Esophagus mucosa (tissue), 1 donor: ENCODE results near the gene PHKG1. TPM values are rescaled to one million over a fixed set of nuclear protein-coding genes. Genes with fewer than 3 reads are reported as not detected.
"Not testable (repeated sequence)": the region's sequence is repeated elsewhere in the genome, so short reads cannot be mapped to it uniquely, and the experiment has no call there.

ENCODE experiments used
- ATAC-seq: fragments of 200-7000 bp; cut with Tn5 transposase; one replicate; pipeline ENCODE4 v1.9.1; 2020
- total RNA-seq: library from RNA; stranded (reverse); gene quantifications from one replicate; pipeline ENCODE4 v1.2.4, GENCODE V29; 2023
- donor health status: DM: yes; HTN: yes; CAD: no.

PHKG1 gene
- total RNA-seq, result 0.88 TPM

DNA sequence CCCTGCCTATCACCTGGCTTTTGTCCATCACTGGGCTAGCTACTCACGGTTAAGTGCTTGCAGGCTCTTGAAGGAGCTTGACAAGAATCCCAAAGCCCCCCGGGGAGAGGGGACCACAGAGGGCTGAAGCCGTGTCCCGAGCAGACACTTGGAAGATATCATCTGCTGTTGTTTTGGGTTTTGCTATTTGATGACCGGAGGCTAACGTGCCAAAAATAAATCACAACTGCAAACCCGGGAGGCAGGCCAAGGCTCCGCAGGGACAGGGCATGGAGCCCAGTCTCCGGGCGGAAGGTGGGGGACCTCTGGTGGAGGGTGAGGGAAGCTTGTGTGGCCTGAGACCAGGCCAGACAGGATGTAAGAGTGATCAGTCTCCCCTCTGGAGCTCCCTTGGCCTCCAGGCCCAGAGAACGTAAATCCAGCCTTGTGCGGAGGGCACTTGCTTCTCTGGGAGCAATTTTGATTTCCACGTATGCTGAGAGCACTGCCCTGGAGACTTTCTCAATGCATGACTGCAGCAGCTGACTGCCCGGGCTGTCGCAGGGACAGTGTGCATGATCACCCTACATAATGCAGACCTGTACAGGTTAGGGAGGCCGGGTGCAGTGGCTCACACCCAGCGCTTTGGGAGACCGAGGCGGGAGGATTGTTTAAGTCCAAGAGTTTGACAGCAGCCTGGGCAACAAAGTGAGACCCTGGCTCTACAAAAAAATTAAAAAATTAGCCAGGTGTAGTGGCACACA, at the start of gene PHKG1:
TSS of gene PHKG1 (minus strand) at position 164 of the 743 bp plus-strand sequence. CDS start 4,011 bp downstream, outside the sequence.
- peak; percentile 88 for ATAC-seq

GRCh38 chr7:56131062-56131461, 38.3 kb upstream of the PHKG1 start:
- not testable (repeated sequence) for ATAC-seq

- no peak for ATAC-seq
These were observed 34.7 kb upstream of the PHKG1 start for GRCh38 chr7:56127241-56127975.

- ATAC-seq, result no peak
These were observed 33.1 kb upstream of the PHKG1 start for GRCh38 chr7:56125831-56126230.

DNA sequence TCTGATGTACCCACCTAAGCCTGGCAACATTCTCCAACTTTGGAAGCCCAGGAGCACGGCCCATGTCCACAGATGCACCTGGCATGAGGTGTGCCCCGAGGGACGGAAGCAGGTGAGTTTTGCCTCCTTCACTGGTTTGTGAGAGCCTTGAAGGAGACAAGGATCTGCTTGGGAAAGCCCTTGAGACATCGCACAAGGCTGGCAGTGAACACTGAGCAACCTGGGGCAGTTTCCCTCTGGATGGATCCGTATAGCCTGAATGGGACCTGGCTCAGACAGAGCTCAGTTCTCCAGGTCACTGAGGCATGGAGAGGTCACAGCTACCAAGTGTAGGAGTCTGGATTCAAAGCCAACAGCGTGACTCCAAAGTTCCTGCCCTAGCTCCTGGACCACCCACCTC, 32.2 kb upstream of the PHKG1 start:
- no peak for ATAC-seq

DNA sequence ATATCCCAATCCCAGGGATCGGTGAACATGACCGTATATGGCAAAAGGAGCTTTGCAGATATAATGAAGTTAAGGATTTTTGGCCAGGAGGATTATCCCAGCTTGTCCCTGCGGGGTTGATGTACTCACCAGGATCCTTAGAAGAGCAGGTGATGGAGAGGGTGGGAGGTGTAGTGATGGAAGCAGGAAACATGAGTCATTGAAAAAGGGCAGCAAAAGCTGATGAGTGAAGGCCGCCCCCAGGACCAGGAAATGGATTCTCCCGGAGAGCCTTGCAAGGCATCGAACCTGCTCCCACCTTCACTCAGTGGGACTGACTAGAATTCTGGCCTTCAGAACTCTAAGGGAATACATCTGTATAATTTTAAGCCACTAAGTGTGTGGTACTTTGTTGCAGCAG, 28.7 kb upstream of the PHKG1 start:
- ATAC-seq, result no peak

DNA sequence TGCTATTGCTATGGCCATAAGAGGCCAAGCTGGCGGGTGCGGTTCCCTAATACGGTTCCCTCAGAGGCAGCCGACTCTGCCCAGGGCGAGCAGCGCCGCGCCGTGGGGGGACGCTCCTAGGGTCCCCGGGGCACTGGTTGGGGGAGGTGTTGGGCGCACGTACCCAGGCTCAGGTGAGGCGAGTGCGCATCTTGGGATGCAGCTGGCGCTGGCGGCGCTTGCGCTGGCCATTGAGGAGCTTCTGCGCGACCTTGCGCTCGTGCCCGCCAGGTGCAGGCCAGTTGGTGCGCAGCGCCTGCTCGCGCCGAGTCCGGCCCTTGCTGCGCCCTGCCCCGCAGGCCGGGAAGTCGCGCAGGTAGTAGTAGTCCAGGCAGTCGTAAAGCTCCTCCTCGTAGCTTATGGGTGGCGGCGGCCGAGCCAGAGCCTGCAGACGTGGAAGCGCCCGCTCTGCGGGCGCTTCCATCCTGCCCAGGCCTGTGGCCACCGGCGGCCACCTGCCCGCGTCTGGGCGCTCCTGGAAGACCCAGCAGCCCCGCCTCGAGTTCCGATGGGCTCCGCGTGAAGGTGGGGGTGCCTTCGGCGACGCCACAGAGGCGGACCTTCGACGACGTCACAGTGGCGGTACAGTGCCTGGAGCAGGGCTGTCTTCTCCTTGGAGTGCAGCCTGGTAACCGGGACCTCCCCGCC, 23.2 kb upstream of the PHKG1 start, which contains the start of gene NUPR2:
TSS of gene NUPR2 (minus strand) at position 566 of the 687 bp plus-strand sequence. CDS start at position 463, 103 bp downstream.
- ATAC-seq, result peak; percentile 75

DNA sequence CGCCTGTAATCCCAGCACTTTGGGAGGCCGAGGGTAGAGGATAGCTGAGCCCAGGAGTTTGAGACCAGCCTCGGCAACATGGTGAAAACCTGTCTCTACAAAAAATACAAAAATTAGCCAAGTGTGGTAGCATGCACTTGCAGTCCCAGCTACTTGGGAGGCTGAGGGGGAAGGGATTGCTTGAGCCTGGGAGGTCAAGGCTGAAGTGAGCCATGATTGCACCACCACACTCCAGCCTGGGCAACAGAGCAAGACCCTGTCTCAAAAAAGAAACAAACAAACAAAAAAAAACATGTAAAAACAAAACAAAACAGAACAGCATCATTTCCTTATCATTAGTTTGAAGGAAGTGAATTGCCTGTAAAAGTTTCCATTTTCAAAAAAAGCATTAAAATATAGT, 19.5 kb upstream of the PHKG1 start:
- ATAC-seq, result not testable (repeated sequence)

- peak; percentile 30 for ATAC-seq
These were observed 17.9 kb upstream of the PHKG1 start for GRCh38 chr7:56110611-56111010.

GRCh38 chr7:56107954-56108258, 15.2 kb upstream of the PHKG1 start:
- ATAC-seq, result no peak

GRCh38 chr7:56106108-56107073, 13.6 kb upstream of the PHKG1 start, which contains the start of gene CHCHD2:
CHCHD2 (minus strand) TSS chr7:56106476; CDS start chr7:56106413, 63 bp downstream.
- peak; percentile 100 for ATAC-seq

GRCh38 chr7:56105508-56105907, 12.8 kb upstream of the PHKG1 start:
- ATAC-seq, result peak; percentile 74

DNA sequence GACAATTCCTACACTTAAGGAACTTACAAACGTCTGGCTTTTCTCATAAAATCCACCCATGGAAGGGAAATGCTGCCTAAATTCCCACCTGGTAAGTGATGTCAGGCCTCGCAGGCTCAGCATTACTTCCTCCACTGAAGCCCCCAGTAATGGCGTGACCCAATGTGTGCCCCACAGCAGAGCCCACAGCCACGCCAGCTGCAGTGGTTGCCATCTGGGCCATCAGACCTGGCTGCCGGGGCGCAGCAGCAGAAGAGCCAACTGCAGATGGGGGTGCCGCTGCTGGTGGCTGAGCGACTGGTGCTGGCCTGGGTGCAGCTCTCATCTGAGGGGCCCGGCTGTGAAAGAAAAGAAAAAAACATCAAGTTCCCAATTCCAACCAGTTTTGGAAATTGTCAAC, 11.4 kb upstream of the PHKG1 start:
- not testable (repeated sequence) for ATAC-seq

DNA sequence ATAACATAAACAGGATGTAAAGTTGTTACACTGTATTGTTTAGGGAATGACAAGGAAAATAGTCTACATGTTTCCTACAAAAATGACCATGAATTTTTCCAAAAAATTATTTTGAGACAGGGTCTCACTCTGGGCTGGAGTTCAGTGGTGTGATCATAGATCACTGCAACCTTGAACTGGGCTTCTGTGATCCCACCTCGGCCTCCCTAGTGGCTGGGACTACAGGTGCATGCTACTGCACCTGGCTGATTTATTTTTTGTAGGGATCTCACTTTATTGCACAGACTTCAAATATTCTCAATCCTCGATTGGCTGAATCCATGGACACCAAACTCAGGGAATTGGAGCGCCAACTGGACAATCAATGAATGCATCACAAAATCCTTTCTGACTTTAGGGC, 6.9 kb upstream of the PHKG1 start:
- no peak for ATAC-seq

- not testable (repeated sequence) for ATAC-seq
These were observed 5.6 kb upstream of the PHKG1 start for GRCh38 chr7:56098187-56099008.

- ATAC-seq, result peak; percentile 29
These were observed 4.9 kb upstream of the PHKG1 start for GRCh38 chr7:56097700-56098099.

DNA sequence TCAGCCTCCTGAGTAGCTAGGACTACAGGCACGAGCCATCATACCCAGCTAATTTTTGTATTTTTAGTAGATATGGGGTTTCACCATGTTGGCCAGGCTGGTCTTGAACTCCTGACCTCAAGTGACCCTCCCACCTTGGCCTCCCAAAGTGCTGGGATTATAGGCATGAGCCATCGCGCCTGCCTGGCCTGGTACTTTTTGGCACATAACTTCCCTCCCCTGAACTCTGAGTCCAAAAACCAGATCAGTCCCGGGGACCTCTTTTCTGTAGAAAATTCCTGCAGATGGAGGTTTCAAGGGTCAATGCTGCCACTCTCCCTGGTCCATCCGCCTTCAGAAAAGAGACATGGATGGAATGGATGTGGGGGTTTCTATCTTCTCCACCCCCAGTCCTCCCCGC, 364 bp downstream of the PHKG1 start:
- ATAC-seq, result not testable (repeated sequence)

GRCh38 chr7:56091591-56091990, 1.2 kb downstream of the PHKG1 start:
- no peak for ATAC-seq

GRCh38 chr7:56087445-56087844, 5.3 kb downstream of the PHKG1 start:
- ATAC-seq, result no peak

- no peak for ATAC-seq
These were observed 6.0 kb downstream of the PHKG1 start for GRCh38 chr7:56086761-56087160.

DNA sequence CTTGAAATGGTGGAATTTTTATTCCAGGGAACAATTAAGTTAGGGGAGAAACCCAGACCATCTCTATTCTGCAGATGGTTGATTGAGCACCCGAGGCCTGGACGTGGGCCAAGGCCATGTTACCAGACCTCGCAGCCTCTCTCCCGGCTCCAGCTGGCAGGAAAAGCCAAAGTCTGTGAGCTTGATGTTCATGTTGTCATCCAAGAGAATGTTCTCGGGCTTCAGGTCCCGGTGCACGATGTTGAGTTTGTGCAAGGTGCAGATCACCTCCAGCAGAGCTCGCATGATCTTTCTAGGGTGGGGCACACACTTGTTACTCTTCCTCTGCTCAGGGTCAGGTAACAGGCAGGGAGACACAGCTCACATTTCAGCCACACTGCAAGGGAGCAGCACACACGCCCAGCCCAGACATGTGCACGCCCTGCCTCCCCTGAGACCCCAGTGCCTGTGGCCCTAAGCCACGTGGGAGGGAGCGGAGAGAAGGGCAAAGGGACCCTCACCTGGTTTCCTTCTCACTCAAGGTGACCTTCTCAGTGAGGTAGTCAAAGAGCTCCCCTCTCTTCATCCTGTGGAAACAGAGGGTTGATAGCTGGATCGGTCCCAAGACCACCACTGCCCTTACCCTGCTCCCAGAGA, 9.5 kb downstream of the PHKG1 start:
- no peak for ATAC-seq
